EH (cell line): Measurements from ENCODE around the gene SLC29A4.
"Not testable (repeated sequence)": the region's sequence is repeated elsewhere in the genome, so short reads cannot be mapped to it uniquely, and the experiment has no call there.

Source experiments
- DNase-seq: peaks from one replicate; pipeline ENCODE4 v3.0.0-alpha.2; 2015; ENCODE audit warnings: low read depth

The SLC29A4 gene

DNA sequence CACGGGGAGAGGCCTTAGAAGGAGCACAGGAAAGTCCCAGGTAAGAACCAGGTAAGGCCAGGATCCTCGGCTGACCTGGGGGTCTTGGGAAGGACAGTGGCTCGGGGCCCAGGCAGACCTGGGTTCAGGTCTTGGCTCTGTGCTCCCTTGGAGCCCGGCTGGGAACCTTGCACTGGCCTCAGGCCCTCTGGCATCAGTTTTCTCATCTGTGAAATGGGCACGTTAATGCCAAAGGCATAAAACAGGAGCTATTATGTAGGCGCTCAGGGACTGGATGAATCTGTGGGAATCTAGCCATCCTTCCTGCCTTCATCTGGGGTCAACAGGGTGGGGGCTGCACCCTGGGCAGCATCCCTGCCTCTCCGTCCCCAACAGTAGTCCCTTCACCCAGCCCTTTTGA, 8.3 kb upstream of the SLC29A4 start:
- no peak for DNase-seq

GRCh38 chr7:5274985-5275431, 7.7 kb upstream of the SLC29A4 start:
- DNase-seq = peak; percentile 19

- not testable (repeated sequence) for DNase-seq
These were observed 7.2 kb upstream of the SLC29A4 start for GRCh38 chr7:5275510-5275909.

DNA sequence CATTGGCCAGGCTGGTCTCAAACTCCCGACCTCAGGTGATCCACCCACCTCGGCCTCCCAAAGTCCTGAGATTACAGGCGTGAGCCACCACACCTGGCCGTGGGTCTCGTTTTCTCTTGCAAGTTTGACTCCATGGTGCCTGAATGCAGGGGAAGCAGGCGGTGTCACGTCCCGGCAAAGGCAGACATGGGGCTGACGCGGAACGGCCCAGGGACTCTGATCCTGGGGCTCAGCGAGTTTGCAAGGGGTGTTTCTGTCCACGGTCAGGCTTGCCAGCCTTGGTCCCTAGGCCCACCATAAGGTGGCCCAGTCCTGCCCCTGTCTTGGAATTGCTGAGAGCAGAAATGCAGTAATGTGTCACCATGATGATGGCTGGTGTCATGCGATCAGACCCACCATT, 6.6 kb upstream of the SLC29A4 start:
- DNase-seq = not testable (repeated sequence)

- DNase-seq = no peak
These were observed 6.1 kb upstream of the SLC29A4 start for GRCh38 chr7:5276611-5277010.

DNA sequence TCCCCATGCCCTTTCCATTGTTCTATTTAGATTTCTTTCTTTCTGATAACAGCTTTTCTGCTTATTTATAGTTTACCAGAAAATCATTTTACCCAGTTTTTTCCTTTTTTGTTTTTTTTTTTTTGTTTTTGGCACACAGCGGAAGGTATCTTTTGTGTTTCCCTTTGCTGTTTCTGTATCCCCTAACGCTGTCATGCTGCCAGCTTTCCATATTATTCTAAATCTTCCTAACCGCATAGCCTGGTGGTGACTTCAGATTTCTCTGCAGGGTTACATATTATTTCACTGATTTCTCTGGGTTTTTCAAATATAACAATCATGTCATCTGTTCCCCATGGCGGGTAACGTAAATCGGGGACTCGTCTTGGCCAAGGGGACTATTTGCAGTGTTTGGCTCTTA, 4.0 kb upstream of the SLC29A4 start:
- no peak for DNase-seq

DNA sequence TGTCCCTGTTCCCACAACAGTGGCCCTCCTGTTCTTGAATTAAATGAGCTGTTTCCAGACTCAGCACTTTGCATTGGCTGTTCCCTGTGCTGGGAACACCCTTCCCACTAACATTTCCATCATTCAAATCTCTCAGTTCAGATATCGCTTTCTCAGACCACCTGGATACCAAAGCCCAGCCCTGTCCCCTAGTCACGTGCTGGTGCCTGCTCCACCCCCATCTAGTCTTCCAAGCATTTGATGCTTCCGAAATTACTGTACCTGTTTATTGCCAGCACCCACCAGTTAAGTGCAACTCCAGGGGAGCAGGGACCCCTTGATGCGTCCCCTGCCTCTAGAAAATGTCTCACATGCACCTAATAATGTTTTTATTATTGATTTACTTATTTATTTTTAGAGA, 3.0 kb upstream of the SLC29A4 start:
- no peak for DNase-seq

GRCh38 chr7:5281598-5282500, 894 bp upstream of the SLC29A4 start:
- DNase-seq = not testable (repeated sequence)

GRCh38 chr7:5283421-5284303, 919 bp downstream of the SLC29A4 start:
- DNase-seq = peak; percentile 23

- peak; percentile 48 for DNase-seq
These were observed 1.9 kb downstream of the SLC29A4 start for GRCh38 chr7:5284304-5285281.

DNA sequence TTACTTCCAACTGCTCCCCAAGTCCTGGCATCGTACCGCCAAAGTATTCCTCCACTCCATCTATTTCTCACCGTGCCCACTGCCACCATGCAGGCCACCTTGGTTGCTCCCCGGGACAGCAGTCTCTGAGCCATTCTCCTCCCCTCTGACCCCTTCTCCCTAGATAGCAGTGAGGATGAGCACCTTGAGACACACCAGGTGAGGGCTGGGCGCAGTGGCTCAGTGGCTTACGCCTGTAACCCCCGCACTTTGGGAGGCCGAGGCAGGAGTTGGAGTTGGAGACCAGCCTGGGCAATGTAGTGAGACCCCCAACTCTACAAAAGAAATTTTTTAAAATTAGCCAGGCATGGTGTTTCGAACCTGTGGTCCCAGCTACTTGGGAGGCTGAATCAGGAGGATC, 4.2 kb downstream of the SLC29A4 start:
- DNase-seq = no peak

DNA sequence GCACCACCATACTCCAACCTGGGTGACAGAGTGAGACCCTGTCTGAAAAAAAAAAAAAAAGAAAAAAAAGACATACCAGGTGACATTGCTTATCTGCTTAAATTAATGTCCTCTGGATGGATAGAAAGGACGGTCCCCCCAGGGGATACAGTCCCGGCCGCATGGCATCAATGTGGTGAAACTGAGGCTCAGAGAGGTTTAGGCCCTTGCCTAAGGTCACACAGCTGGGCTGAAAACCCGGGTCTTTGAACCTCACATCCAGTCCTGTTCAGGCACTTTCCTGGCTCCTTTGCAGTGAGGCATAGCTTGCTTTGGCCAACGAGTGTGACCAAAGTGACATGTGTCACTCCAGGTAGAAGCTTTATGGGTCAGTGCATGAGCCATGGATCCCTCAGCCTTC, 4.6 kb downstream of the SLC29A4 start:
- DNase-seq = not testable (repeated sequence)

DNA sequence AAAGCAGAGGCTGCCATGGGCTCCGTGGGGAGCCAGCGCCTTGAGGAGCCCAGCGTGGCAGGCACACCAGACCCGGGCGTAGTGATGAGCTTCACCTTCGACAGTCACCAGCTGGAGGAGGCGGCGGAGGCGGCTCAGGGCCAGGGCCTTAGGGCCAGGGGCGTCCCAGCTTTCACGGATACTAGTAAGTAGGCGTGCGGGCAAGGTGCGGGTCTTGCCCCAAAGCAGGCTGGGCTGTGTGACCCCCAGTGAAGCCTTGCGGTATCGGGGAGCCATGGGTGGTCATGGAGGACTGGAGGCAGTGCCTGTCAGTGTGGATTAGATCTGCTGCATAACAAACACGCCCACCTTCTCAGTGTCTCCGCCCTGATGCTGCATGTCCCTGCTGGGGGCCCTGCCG, 5.1 kb downstream of the SLC29A4 start:
- no peak for DNase-seq

DNA sequence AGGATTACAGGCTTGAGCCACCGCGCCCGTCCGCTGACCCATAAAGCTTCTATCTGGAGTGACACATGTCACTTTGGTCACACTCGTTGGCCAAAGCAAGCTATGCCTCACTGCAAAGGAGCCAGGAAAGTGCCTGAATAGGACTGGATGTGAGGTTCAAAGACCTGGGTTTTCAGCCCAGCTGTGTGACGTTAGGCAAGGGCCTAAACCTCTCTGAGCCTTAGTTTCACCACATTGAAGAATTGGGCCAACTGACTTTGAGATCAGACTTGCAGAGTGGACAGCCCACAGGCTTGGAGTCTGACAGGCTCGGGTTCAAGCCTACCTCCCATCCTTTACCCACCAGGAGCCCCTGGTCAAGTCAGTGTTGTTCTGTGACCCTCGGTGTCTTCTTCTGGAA, 5.8 kb downstream of the SLC29A4 start:
- DNase-seq = not testable (repeated sequence)

DNA sequence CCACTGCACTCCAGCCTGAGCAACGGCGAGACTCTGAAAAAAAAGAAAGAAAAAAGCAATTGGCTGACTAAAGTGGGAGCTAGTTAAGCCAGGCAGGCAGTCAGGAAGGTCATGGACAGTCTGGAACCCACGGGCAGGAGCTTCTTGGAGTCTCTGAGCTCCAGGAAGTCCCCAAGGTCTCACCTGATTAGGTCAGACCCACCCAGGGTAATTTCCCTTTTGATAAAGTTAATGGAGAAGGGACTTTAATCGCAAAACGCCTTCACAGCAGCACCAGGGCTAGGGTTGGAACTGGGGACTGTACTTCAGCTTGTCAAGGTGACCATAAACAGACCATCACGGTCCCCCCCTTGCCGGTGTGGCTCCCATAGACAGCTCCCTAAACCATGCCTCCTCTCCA, 6.6 kb downstream of the SLC29A4 start:
- no peak for DNase-seq

- no peak for DNase-seq
These were observed 8.6 kb downstream of the SLC29A4 start for GRCh38 chr7:5291301-5291700.

GRCh38 chr7:5291711-5292335, 9.1 kb downstream of the SLC29A4 start:
- DNase-seq = not testable (repeated sequence)

DNA sequence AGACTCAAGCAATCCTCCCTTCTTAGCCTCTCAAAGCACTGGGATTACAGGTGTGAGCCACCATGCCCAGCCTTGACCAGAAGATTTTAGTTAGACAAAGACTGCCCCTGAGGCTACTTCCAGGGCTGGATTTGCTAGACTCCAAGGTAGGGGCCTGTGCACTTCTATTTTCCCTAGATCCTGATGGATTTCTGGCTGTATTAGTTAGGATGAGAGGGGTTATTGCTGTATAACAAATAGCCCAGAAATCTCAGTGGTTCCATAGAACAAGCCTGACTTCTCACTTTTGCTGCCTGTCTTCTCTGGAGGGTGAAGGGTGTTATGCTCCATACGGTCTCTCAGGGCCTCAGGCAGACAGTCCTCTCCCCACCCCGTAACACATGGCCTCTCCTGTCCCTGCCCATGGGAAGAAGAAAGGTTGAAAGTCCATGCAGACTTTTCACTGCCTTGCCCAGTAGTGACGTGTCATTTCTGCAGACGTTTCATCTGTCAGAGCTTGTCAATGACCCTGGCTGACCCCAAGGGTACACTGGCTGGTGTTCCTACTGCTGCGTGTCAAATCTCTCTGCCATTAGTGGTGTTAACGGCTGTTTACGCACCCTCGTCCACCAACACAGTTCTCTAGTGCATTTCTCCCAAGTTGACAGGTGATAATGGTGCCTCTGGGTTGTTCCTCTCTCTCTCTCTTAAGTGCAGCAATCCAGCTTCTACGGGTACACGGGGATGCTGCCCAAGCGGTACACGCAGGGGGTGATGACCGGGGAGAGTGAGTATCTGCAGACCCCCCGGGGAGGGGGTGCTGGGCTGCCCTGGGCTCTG, 11.6 kb downstream of the SLC29A4 start:
- DNase-seq = no peak

DNA sequence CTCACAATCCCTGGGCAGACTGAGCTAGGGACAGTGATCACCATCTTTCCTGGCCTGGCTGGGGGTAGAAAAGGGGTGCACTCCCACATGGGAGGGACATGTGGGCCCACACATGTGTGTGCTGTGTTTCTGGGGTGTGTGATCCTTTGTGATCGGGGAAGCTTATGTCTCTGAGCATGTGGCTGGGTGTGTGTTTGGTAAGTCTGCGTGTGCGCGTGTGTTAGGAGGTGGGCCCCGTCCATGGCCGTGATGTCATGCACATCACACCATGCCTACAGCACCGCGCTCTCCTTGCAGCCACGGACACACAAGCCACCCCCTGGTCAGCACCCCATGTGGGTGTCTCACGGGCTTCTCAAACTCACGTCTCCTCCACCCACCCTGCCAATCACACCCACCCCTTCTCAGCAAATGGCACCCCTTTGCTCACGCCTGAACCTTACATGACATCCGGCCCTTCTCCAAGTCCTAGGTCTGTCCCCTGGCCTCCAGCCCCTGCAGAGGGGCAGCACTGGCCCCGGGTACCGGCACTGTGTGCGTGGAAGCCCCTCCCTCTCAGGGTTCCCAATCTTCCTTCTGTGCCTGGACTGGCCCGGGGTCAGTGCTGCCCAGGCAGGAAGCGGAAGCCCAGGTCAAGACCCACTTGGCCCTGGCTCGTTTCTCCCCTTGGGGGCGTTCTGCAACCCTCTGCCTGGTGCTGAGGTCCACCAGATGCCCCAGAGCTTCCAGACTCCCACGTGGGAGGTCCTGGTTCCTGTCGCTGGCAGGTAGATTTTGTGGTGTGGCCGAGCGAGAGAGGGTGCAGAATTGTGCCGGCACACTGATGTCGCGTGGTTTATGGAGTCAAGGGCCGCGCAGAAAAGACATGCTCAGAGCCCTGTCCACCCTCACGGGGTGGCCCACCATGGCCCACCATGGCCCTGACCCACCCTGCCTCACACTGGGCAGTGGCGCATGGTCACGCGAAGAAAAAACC, 12.6 kb downstream of the SLC29A4 start:
- no peak for DNase-seq
